DMS153 (cell line): Measurements from ENCODE around the gene ATP2C2.
"Not testable (repeated sequence)": the region's sequence is repeated elsewhere in the genome, so short reads cannot be mapped to it uniquely, and the experiment has no call there.

Experiments used
- DNase-seq: peaks from one replicate; lab custom pipeline; 2025; lab: John Stamatoyannopoulos, UW

Gene ATP2C2

DNA sequence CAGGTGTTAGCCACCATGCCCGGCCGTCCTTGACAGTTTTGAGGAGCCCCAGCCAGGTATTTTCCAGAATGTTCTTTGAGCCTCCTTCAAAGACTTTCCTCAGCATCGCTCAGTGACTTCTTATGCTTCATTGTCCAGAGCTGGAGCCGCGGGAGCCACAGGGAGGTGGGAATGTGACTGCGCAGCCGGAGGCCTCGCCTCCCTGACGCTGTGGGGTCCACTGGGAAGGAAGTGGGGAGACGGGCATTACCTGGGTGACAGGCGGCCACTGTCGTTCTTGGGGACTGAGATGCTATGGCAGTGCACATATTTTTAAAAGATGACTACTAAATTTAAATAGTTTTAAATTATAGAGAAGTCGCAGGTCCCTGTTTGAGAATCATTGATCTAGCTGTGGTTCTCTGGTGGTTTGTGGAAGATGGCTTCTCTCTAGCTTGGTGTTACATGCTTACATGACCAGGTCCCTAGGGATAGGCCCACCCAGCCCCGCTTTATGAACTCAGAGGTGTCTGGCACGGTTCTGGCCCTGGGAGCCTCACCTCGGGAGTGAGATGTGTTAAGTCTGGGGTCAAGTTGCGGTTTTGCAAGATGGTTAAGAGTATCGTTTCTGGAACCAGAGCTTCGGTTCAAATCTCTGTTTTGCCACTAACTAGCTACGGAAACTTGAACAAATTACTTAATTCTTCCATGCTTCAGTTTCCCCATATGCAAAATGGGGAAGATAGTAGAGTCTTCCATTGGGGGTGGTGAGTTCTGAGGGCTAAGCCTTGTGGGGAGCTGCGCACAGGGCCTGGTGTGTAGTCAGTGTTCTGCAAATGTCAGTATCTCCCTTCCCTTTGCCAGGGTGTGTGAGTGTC, 53.0 kb downstream of the ATP2C2 start:
- no peak for DNase-seq

DNA sequence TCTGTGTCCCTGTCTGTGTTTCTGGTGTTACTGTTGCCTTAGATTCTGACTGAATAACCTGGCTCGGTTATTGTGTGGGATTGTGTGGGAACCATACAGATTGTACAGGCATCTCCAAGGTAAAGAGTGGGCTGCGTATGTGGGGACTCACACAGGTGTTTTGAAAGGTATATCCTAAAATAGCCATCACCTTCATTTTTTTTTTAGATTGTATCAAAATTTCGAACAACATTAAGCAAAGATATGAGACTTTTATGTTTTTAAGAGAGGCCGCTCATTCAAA, 53.5 kb downstream of the ATP2C2 start:
- no peak for DNase-seq

DNA sequence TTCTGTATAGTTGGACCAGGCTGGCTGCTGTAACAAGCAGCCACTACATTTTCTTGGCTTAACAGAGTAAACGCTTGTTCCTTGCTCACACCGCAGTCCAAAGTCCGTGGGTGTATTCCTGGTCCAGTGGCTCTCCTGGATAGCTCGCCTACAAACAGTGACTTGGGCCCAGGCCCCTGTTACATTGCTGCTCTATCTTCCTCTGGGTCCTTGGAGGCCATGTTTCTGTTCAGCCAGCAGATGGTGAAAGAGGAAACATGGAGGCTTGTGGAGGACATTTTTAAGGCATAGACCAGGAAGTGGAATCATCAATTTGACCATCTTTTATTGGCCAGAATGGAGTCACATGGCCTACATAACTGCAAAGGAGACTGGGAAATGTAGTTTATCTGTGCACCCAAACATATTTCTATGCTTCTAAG, 55.1 kb downstream of the ATP2C2 start:
- DNase-seq: peak; percentile 66

DNA sequence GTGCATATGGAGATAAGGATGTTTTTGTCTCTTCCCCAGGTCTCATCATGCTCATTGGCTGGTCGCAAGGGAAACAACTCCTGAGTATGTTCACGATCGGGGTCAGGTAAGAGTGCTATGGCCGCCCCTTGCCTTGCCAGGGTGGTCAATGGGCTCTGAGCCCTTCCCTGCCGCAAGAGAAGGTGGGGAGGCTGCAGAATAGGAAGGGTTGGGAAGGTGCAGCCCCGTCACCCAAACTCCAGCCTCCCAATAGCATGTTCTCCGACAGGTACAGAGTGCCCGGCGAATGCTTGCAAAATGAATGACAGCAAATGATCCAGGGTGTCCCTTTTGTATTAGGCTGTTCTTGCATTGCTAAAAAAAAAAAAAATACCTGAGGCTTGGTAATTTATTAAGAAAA, 57.4 kb downstream of the ATP2C2 start:
- no peak for DNase-seq

DNA sequence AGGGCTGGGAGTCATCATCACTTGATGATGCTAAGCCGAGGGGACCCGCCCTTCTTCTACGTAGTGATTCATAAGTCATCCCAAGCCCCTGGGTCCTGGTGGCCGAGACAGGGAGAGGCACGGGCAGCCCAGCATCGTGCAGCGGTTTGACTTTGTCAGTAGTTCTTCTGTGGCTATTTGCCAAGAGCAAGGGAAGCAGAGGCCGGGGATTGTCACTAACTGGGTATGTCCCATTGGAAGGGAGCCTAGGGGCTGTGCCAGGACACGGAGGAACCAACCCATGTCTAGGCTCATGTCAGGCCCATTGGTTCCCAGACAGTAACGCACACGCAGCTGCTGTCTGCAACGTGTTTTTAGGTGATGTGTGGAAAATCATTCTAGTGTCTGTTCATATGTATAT, 58.5 kb downstream of the ATP2C2 start:
- no peak for DNase-seq

DNA sequence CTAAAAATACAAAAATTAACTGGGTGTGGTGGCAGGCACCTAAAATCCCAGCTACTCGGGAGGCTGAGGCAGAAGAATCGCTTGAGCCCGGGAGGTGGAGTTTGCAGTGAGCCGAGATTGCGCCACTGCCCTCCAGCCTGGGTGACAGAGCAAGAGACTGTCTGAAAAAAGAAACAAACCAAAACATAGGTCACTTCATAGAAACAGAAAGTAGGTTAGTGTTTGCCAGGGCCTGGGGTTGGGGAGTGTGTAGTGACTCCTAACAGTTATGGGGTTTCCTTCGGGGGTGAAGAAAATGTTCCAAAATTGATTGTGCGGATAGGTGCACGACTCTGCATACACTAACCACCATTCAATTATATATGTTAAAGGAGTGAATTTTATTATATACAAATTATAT, 59.2 kb downstream of the ATP2C2 start:
- DNase-seq: no peak

DNA sequence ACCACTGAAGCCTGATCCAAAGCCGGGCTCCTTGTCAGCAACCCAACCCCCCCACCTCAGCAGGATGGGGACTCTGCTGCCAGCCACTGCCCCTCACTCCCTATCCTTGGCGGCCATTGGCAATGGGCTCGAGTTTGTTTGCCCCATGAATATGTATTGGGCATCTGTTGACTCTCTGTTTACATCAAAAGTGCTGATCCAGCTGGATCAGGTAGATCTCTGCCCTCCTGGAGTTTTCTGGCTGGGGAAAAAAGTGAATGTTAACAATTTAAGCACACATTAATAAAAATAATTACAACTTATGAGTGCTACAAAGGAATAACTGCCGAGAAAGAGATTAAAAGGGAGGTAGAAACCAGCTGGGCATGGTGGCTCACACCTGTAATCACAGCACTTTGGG, 62.5 kb downstream of the ATP2C2 start:
- no peak for DNase-seq

DNA sequence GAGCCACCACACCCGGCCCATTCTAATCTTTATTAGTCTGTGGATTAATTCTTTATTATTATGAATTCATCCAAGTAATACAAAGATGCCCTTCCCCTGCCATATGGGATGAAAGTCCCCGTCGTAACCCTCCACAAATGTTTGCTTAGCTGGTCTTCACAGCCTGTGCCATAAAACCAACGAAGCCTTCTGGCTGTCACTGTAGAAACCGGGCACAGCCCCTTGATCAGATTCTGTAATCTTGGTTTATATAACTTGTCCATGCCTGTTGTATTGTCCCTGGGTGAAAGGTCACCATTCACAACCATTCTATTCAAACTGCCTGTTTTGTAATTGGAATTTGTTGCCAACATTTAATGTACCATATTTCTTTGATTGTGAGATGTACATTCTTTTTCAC, 66.5 kb downstream of the ATP2C2 start:
- peak; percentile 17 for DNase-seq

DNA sequence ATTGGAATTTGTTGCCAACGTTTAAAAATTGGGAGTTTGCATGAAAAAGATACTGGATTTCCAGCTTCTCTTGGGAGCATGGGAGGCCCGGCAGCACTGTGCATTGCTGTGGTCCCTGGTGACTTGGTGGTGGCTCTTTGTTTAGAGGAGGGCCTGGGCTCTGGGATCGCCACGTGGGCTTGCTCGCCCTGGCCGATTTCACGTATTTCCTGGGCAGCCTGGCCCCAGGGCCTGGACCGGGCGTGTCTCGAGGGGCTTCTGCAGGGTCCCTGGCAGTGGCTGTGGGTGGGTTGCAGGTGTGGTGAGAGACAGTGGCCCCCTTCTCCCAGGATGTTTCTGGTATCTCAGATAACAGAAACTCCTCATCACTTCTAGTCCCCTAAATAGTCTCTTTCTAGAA, 67.9 kb downstream of the ATP2C2 start:
- DNase-seq: no peak

DNA sequence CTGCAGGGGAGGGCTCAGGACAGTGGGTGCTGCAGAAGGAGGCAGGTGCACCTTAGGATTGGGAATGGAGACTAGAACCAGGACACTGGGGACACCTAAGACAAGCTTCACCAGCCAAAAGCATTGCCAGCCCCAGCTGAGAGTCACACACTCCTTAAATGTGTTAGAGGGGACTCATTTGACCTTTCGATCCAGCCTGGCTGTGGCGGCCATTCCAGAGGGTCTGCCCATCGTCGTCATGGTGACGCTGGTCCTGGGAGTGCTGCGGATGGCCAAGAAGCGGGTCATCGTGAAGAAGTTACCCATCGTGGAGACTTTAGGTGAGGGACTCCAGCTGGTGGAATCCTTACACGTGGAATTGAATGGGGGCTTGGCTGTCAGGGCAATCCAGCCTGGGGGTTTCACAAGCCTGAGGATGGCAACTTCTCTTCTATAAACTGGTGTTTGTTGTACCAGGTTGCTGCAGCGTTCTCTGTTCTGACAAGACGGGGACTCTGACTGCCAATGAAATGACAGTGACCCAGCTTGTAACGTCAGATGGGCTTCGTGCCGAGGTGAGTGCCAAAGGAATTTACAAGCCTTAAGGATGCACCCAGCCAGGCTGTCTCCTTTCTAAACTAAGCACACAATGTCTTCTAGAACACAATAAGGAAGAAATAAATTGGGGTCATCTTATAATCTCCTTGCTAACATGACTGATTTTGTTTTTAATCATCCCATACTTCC, 70.8 kb downstream of the ATP2C2 start:
- no peak for DNase-seq

DNA sequence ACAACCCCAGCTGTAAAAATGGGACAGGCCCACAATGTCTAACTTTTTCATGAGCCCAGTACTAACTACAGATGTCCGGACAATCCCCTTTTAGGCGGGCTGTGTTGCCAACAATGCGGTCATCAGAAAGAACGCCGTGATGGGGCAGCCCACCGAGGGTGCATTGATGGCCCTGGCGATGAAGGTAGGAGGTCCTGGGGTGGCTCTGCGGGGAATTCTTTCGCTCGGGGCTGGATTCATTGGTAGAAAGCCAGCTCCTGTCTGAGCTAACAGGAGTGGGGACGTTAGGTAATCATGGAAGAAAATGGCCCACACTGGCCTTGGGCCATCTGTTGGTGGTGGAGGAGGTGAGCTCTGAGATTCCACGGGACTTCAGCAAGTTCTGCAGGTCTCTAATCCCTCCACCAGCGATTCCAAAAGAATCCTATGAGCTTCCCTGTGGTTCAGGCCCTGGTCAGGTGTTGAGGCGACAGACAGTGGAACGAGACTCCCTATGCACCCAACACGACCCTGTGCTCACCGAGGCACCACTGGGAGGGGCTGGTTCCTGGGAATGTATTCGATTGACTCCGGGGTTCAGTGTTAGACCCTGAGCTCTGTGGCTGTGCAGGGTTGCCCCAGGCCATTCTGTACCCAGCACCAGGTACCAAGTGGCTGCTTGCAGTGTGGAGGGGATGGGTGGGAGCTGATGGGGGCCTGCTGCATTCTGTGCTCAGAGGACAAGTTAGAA, 74.2 kb downstream of the ATP2C2 start:
- no peak for DNase-seq

DNA sequence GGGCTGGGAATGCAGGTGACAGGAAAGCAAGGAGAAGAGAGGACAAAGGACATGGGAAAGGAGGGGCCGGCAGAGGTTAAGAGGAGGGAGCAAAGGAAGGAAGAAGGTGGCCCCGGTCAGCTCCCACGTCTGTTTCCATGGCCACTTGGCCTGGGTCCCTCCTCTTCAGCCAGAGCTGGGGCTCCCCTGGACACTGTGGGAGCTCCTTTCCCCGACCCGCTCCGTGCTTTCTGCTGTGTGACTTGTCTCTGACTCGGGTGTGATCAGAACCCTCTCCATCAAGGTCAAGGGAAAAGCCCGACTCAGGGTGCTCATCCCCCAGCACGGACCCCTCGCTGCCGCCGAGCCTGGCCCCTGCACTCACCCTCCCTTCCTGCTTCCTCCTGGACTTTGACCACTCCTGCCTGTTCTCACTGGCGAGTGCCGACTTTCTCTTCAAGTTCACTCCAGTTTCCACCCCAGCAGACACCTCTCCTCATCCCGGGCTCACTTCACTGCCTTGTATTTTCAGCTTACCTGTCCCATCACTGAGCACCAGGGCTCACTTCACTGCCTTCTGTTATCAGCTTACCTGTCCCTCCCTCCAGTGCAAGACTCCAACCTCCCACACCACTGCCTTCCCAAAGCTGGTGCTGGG, 74.9 kb downstream of the ATP2C2 start:
- DNase-seq: no peak

DNA sequence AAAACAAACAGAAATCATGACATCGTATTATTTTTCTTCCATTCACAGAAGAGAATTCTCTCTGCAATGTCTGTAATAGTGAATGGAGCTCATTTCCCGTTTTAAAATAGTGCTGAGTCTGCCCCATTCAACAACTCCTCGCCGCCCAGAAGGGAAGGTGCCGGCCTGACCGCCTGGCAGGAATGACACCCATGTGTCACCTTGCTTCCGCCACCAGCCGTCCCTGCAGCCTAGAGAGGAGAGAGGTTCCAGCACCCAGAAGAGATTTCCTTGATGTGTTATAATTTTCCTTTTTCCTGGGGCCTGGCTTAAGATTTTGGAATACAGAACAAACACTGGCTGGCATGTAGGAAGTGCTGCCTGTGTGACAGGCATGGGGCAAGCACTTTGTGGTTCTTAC, 76.1 kb downstream of the ATP2C2 start:
- DNase-seq: no peak

DNA sequence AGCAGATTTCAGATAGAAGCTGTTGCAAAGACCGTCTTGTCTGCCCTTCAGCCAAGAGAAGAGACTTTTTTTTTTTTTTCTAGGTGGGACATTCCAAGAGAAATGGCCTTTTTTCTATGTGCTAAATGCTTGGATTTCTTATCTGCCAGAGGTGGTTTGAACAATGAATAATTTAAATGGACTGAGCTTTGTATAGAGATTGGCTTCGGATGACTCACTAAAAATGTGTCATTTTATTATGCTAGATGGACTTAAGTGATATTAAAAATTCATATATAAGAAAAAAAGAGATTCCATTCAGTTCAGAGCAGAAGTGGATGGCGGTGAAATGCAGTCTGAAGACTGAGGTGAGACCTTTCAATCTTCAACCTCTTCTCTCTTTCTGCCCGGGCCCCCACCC, 77.7 kb downstream of the ATP2C2 start:
- DNase-seq: no peak

DNA sequence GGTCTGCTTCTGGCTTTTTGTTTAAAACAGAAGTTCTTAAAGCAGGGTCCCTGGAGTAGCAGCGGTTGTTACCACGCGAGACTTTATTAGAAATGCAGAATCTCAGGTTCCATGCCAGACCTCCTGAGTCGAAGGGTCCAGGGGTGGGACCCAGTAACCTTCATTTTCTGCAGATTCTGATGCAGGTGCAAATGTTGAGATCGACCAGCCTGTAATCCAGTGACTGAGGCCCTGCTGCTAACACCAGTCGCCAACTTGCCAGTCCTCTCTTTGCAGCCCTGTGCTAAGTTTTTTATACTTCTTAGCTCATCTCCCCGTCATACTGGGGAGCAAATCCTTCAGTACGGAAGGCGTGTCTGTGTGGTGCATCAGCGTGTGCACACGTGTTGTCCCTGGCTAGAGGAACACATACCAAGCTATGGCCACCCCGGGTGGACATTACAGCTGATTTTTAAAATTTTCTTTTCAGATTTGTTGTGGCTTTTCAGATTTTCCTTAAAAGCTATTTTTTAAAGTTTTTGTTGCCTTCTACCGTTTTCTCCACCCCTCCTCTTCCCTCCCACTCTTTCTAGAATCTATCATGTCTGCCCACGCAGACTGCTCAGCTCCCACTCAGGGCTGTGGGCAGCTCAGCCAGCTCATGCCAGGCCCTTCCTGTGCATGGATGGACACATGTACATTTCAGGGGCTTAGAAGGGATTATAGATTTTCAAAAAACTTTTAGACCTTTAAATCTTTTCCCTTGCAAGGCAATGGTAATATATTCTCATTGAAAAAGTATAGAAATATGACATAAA, 78.5 kb downstream of the ATP2C2 start:
- no peak for DNase-seq

DNA sequence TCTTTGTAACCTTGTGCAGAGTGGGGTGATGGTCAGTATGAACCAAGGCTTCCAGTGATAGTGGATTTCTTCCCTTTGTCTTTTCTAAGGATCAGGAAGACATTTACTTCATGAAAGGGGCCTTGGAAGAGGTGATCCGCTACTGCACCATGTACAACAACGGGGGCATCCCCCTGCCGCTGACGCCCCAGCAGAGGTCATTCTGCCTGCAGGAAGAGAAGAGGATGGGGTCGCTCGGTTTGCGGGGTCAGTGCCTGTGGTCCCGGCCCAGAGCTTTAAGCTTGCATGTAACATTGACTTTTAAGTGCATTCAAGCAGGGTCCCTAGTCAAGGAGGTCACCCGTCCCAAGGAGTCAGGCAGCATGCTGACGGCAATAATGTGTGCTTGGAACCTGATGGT, 80.1 kb downstream of the ATP2C2 start:
- DNase-seq: no peak

DNA sequence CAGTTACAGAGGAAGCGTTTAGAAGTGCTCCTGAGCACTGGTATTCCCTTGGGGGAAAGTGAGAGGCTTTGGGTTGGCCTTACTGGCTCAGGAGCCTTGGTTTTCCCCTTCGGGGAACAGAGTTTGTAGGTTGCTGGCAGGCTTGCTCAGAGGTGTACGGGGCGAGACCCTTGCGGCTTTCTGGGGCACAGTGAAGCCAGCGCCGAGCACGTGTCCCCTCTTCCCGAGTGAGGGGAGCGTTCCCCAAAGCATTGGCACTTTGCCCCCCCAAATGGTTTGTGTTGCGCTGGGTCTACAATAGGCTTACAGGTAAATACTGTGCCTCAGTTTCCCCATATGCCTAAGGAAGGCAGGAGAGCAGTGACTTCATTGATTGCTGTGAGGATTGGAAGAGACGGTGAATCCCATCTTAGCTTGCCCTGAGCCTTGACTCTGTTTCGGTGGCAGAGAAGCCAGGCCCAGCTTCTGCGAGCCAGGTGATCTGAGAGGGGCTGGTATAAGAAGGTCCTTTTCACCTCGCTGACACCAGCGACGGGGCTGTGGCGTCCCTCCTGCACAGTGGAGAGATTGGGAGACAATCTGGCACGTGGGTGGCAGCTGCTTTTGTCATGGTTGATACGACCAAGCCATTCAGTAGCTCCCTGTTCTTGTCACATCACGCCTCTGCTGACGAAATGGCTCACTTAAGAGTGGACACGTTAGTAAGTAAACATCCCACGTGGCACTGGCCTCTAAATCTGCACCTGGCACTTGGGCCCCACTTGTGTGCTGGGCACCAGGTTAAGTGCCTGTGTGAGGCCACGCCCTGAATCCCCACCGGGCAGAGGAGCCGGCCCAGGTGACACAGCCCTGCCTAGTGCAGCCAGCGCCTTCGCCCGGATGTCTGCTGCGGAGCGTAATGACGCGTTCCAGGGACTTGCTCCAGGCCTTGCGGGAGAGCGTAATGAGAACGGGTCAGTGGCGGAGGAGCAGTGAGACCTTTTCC, 81.1 kb downstream of the ATP2C2 start:
- peak; percentile 95 for DNase-seq

DNA sequence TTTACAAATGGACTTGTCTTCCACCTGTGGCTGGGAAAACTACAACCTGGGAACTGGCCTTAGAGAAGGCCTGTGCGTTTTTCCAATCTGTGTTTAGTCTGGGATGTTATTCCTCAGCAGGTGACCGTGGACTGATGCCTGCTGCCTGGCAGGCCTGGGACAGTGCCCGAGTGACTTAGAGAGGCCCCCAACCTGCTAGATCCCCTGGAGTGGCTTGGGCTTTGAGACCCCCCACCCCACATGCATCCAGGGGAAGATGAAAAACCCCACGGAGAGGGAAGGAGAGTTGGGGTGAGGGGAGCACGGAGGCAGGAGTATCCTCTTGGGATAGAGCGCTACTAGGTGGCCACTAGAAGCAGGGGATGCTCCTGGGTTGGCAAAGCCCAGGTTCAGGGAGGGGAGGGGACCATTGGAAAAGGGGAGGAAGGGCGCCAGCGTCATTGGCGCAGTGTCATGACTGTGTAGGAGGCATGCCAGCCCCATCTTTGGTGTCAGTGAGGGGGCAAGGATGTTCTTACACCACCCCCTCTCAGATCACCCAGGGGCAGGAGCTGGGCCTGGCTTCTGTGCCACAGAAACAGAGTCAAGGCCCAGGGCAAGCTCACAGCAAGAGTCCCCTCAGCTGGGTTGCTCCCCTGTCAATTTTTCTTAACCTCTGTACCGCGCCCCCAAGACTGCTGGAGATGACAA, 82.0 kb downstream of the ATP2C2 start:
- no peak for DNase-seq

DNA sequence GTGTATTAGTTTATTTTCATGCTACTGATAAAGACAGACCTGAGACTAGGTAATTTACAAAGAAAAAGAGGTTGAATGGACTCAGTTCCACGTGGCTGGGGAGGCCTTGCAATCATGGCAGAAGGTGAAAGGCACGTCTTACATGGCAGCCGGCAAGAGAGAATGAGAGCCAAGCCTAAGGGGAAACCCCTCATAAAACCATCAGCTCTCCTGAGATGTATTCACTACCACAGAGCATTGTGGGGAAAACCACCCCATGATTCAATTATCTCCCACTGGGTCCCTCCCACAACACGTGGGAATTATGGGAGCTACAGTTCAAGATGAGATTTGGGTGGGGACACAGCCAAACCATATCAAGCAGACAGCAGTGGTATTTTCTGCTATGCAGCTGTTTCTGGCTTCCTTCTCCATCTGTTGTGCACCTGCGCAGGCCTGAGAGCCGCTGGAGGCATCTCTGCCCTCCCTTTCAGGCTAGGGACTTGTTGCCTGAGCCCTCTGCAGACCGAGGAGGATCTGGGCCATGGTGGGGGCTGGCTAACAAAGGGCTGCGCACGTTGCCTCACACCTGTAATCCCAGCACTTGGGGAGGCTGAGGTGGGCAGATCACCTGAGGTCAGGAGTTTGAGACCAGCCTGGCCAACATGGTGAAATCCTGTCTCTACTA, 82.8 kb downstream of the ATP2C2 start:
- DNase-seq: not testable (repeated sequence)
